ENCODE results near the gene UXS1.
A peak's percentile ranks its signal among the peaks of the same experiment; 100 is the strongest.
"Not testable (repeated sequence)": the region's sequence is repeated elsewhere in the genome, so short reads cannot be mapped to it uniquely, and the experiment has no call there.

Gene UXS1

DNA sequence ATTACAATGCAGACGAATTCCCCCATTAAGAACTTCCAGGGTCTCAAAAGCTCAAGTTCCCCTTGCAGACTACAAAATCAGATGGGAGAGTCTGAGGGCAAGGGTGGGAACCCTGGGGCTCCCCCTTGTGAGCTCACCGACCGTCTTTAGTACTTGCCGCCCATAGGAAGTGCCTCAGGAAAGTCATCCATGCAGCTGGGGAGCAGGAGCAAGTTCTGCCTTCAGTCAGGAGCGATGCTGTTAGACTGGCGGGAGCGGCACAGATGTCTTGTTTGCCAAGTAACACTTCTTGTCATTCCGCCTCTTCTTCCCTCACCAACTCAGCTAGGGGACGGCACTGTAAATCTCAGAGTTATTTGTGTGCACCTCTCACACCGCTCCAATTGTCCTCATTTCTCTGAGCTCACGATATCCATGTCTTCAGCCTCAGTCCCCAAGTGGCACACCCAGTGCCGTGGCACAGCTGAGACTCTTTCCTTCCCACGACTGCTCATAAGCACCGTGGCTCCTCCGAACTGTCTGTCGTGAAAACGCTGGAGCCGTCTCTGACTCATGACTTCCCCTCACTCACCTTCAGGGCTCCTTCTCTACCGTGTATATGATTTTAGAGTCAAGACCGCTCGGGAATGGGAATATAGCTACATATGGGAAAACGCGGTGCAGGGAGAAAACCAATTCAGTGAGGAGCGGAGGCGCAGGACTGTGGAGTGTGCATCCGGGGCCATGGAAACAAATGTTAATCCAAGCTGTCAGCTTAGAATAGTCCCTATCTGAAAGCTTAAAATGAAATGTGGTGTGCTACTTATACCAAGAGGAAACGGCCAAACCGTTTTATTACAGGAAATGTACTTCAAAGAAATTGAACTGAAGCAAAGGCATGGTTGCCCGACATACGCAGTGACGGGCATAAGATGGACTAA, 34.0 kb downstream of the UXS1 start:
- peak; percentile 89 for DNase-seq

DNA sequence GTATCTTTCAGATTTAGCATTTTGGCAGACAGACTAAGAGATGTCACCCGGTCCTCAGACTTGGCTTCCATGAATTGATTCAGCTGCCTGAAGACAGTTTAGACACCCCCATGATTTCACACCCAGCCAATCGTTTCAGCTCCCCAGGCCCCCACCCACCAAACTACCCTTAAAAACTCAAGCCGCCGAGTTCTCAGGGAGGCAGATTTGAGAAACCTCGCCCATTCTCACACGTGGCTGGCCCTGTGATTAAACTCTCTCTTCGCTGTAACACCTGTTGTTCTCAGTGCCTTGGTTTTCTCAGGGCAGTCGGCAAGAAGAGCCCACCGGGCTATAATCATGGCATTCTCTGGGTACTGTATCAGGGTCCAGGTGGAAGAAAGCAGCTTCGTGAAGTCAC, 35.2 kb downstream of the UXS1 start:
- no peak for DNase-seq

DNA sequence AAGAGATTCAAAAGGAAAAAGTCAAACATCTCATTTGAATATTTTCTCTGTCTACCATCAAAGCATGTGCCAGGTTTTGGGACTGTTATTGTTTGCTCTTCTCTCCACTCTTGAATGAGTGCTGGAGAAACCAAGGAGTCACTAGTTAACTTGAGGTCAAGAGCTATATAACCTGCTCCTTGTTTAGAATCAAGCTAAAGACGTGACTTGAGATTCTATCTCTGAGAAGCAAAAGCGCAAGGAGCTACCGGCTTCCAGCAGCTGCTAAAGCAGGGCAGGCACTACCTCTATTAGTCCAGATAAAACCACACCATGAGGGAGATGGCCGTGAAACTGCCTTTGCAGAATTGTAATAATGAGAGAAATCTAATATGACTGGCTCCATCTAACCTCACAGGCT, 36.0 kb downstream of the UXS1 start:
- DNase-seq: no peak

GRCh38 chr2:106157416-106157815, 36.7 kb downstream of the UXS1 start:
- DNase-seq: no peak

DNA sequence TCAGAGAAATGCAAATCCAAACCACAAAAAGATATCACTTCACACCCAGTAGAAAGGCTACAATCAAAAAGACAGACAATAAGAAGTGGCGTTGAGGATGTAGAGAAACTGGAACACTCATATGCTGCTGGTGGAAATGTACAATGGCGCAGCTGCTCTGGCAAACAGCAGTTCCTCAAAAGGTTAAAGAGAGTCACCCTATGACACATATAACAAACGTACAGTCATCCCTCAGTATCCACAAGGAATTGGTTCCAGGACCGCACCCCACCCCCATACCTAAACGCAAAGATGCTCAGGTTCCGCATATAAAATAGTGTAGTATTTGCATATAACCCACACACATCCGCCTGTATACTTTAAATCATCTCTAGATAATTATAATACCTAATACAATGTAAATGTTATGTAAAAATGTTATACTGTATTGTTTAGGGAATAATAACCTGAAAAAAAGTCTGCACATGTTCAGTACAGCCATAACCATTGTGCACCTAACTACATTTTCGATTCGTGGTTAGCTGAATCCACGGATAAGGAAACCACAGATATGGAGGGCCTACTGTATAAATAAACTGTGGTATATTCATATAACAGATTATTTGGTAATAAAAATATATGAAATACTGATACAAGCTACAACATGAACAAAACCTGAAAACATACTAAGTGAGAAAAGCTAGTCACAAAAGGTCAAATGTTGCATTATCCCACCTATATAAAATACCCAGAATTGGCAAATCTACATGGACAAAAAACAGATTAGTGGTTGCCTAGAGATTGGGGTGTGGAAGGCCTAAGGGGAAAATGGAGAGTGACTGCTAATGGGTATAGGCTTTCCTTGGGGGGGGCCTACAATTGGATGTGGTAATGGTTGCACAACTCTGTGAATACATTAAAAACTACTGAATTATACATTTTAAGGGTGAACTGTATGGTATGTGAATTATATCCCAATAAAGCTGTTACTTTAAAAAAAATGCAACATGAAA, 37.5 kb downstream of the UXS1 start:
- no peak for DNase-seq

GRCh38 chr2:106153781-106154180, 40.3 kb downstream of the UXS1 start:
- DNase-seq: no peak

DNA sequence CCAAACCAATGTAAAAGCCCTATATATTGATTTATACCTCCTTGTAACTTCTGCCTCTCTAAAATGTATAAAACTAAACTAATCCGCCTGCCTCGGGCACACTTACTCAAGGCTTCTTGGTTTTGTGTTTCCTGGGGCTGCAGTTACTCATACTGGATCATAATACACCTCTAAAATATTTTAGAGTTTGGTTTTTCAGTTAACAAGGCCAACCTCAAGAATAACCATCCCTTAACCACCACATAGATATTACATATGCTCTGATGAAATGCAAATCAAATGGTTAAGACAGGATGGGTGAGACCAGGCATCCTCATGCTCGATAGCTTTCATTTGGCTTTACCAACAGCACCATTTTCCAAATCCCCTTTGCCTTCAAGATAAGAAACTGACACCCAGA, 46.4 kb downstream of the UXS1 start:
- no peak for DNase-seq

DNA sequence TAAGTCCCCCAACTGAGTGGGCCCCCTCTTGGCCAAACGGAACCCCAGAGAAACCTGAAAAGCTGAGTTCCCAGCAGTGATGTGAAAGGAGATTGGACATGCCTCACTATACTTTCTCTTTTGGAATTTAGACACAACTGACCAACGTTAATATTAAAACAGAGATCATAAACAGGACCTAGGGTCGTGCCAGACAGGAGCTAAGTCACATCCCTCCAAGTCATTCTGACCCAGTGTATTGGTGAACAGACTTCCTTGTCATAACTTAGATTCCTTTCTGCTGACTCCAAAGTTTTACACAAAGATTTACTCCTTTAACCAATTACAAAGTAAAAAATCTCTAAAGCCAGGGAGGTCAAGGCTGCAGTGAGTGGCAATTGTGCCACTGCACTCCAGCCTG, 46.9 kb downstream of the UXS1 start:
- no peak for DNase-seq

DNA sequence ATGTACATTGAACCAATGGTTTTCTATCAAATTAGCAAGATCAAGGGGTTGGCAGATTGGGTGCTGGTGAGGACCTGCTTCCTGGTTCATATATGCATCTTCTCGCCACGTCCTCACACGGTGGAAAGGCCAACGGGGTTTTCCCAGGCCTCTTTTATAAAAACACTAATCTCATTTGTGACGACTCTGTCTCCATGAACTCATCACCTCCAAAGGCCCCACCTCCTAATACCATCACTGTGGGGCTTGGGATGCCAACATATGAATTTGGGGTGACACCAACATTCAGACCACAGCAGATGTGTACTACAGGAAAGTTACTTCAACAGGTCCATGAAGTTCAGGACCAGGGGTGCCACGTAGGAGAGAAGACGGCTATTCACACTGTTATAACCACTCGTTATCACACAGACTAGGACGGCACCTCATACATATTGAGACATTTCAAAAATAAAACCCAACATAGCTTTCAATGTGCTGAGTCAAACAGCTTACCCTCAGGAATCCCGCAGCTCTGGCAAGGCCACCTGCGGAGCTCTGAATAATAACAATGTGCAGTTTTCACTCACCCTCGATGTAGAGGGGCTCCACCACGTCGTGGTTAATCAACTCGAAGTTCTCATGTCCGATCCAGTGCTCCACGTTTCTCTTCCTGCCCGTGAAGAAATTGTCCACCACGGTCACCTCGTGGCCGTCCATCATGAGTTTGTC, 49.3 kb downstream of the UXS1 start:
- DNase-seq: no peak

DNA sequence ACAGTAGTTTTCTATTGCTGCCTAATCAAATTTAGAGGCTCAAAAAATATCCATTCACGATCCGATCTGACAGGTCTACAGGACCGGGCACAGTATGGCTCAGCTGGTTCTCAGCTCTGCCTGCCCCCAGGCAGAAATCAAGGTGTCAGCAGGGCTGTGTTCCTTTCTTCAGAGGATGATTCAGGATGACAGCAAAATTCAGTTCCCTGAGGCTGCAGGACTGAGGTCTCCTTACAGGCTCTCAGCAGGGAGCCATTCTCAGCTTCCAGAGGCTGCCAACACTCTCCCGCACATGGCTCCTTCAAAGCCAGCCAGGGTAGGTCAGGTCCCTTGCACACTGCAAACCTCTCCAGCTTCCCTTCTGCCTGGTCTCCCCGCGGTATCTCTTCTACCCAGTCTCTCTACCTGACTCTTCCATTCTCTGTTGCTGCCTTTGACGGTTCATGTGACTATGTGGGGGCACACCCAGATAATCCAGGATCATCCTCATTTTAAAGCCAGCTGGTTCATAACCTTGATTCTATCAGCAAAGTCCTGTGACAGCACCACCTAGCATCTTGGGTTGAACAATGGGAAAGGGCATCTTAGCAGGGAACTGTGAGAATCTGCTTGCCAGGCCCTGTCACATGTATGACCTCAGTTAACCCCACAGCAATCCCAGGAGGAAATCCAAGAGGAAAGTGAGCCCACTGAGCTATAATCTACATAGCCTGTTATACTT, 50.4 kb downstream of the UXS1 start:
- no peak for DNase-seq

DNA sequence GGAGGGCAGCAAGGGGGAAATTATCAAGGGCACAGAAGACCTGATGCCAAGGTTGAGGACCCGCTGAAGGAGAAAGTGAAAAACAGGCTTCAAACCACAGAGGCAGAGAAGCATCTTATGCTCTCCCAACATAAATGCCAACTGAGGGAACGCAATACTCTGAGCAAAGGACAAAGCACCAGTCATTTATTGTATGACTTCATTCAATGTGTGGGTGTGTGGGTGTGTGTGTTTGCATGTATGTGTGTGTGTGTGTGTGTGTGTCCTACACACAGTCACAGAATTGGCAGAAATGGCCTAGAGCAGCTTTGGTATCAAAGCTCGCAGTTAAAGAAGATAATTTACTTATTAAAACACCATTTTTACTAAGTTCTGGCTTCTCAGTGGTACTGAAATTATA, 51.4 kb downstream of the UXS1 start:
- no peak for DNase-seq

DNA sequence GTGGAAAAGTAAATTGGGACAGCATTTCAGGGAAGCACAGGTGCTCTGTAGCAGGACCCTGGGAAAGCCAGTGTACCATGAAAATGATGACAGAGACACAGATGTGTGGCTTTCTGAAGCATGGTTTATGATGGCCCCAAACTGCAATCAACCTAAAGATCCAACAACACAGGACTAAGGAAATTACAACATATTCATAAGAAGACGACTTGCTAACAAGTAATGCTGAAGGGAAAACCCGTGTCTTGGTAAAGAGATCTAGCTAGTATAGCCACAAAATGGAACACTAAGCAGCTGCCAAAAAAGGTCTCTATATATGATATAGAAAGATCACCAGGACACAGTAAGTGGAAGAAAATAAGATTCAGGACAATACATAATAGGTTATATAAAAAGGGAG, 53.2 kb downstream of the UXS1 start:
- DNase-seq: no peak

- no peak for DNase-seq
Observed at GRCh38 chr2:106140113-106140512, 54.0 kb downstream of the UXS1 start.

GRCh38 chr2:106139238-106139935, 54.7 kb downstream of the UXS1 start:
- DNase-seq: no peak

GRCh38 chr2:106138543-106139237, 55.4 kb downstream of the UXS1 start:
- no peak for DNase-seq

DNA sequence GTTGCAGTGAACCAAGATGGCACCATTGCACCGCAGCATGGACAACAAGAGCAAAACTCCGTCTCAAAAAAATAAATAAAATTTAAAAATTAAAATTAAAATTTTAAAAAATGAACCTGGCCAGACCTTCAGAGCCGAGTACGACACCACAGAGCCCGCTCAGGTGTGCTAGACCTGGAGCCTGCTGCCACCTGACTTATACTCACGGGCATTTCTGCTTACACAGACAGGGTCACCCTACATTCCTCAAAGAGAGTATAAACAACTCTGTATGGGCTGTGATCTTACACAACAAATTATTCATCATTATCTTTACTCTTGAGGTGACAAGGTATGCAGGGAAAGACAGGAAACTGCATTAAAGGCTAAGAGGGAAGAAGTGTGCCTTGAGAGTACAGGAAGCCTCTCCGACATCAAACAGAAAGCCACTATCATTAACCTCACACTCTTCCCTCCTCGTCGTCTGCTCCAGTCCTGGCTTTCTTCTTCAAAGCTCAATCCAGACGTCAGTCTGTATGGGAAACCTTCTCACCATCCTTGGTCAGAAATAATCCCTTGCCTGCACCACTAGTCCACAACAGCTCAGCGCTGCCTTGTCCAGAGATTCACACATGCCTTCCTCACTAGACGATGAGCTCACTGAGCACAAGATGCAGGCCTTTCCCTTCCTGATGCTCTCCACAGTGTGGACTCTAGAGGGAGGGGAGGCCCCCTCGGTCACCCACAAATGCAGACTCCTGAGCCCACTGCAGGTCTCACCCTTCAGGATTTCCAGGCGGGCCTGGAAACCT, 56.2 kb downstream of the UXS1 start:
- no peak for DNase-seq

- not testable (repeated sequence) for DNase-seq
Observed at GRCh38 chr2:106131192-106131591, 62.9 kb downstream of the UXS1 start.

- DNase-seq: no peak
Observed at GRCh38 chr2:106130251-106130998, 63.7 kb downstream of the UXS1 start.

DNA sequence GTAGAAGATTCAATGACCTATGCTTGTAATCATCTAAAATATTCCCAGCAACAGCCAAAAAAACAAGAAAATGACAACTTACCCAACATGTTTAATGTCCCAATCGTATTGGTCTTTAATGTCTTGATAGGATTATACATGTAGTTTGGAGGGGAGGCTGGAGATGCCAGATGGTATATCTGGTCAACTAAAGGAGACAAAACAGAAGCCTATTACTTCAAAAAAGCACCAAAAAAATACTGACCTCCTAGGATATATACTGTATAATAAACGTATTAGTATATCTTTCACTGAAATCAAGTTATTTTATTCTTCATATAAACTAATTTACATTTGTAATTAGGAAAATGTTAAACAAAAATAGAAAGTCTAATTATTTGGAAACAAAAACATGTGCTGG, 64.5 kb downstream of the UXS1 start:
- no peak for DNase-seq
